Liver (tissue), 9 donors: ENCODE results near the gene UNC13A. TPM values are rescaled to one million over a fixed set of nuclear protein-coding genes. Genes with fewer than 3 reads are reported as not detected.

Source experiments
- DNase-seq: peaks from one replicate; pipeline ENCODE4 v3.0.0-alpha.2; 2017; ENCODE audit warnings: low spot score
- H3K27ac ChIP-seq, 2 donors: one replicate each; pipeline ENCODE4 v1.7.0; 2013; ENCODE audit warnings: inconsistent platforms in 2 of 2, low read length in 2 of 2, control low read depth in 1 of 2, low read depth in 1 of 2, mild to moderate bottlenecking in 1 of 2
- H3K27me3 ChIP-seq, 4 donors: one replicate each; pipeline versions ENCODE4 v1.6.1 to v1.7.0; 2013; ENCODE audit warnings: low read length in 3 of 4, inconsistent platforms in 1 of 4, mild to moderate bottlenecking in 1 of 4, moderate library complexity in 1 of 4; ENCODE audit not compliant: control insufficient read depth in 4 of 4, insufficient read depth in 4 of 4
- H3K36me3 ChIP-seq, 4 donors: one replicate each; pipeline versions ENCODE4 v1.6.1 to v1.7.0; 2013; ENCODE audit warnings: low read length in 3 of 4, mild to moderate bottlenecking in 3 of 4, low read depth in 1 of 4, moderate library complexity in 1 of 4; ENCODE audit not compliant: control insufficient read depth in 4 of 4, insufficient read depth in 3 of 4
- H3K4me1 ChIP-seq, 4 donors: one replicate each; pipeline versions ENCODE4 v1.6.1 to v1.7.0; 2013; ENCODE audit warnings: low read length in 3 of 4, mild to moderate bottlenecking in 3 of 4, moderate library complexity in 1 of 4; ENCODE audit not compliant: control insufficient read depth in 4 of 4, insufficient read depth in 4 of 4
- H3K4me3 ChIP-seq, 3 donors: one replicate each; pipeline versions ENCODE4 v1.6.1 to v1.7.0; 2013; ENCODE audit warnings: low read length in 3 of 3, control low read depth in 1 of 3, low read depth in 1 of 3, mild to moderate bottlenecking in 1 of 3
- H3K9ac ChIP-seq, 2 donors: one replicate each; pipeline ENCODE4 v1.7.0; 2013; ENCODE audit warnings: low read length in 2 of 2, mild to moderate bottlenecking in 2 of 2, moderate library complexity in 2 of 2, control low read depth in 1 of 2, low read depth in 1 of 2
- H3K9me3 ChIP-seq, 4 donors: one replicate each; pipeline versions ENCODE4 v1.6.1 to v1.7.0; 2013; ENCODE audit warnings: low read length in 3 of 4; ENCODE audit not compliant: control insufficient read depth in 4 of 4
- ATF3 ChIP-seq: IDR thresholded peaks from 2 replicates; pipeline ENCODE4 v1.6.1; 2016; ENCODE audit warnings: antibody characterized with exemption
- CTCF ChIP-seq: fragments of 150-350 bp; IDR thresholded peaks from 2 replicates; pipeline ENCODE4 v1.5.1; 2017; ENCODE audit warnings: improper control_type of control experiment, low read depth, low read length; ENCODE audit not compliant: missing input control
- EGR1 ChIP-seq, 2 donors: IDR thresholded peaks; 2 replicates each; pipeline ENCODE4 v1.6.1; 2016 to 2018; ENCODE audit warnings: antibody characterized with exemption in 2 of 2, low read depth in 2 of 2
- FOXA2 ChIP-seq: IDR thresholded peaks from 2 replicates; pipeline ENCODE4 v1.6.1; 2016; ENCODE audit warnings: antibody characterized with exemption
- GABPA ChIP-seq, 2 donors: IDR thresholded peaks in 1 of 2; conservative IDR thresholded peaks in 1 of 2; 2 replicates each; pipeline ENCODE4 v1.6.1; 2016; ENCODE audit warnings: antibody characterized with exemption in 2 of 2, mild to moderate bottlenecking in 1 of 2, moderate library complexity in 1 of 2
- HNF4G ChIP-seq: IDR thresholded peaks from 2 replicates; pipeline ENCODE4 v1.6.1; 2016; ENCODE audit warnings: antibody characterized with exemption
- NR2F2 ChIP-seq: IDR thresholded peaks from 2 replicates; pipeline ENCODE4 v1.6.1; 2016; ENCODE audit warnings: antibody characterized with exemption
- REST ChIP-seq: IDR thresholded peaks from 2 replicates; pipeline ENCODE4 v1.6.1; 2016; ENCODE audit warnings: antibody characterized with exemption, mild to moderate bottlenecking
- RXRA ChIP-seq, 2 donors: IDR thresholded peaks; 2 replicates each; pipeline ENCODE4 v1.6.1; 2017 to 2018; ENCODE audit warnings: antibody characterized with exemption in 2 of 2, mild to moderate bottlenecking in 1 of 2
- YY1 ChIP-seq: IDR thresholded peaks from 2 replicates; pipeline ENCODE4 v1.6.1; 2016; ENCODE audit warnings: antibody characterized with exemption, mild to moderate bottlenecking
- WGBS: extraction: QIAGEN DNeasy Blood & Tissue Kit; methylation state at CpG from one replicate; pipeline ENCODE4 v1.1.7; 2013; 5-methylcytosine and 5-hydroxymethylcytosine counted together
- polyA plus RNA-seq, 2 donors: library from polyadenylated mRNA; stranded (reverse) in 1 of 2; unstranded in 1 of 2; fragments of 200-250 nt in 1 of 2; fragments of >200 nt in 1 of 2; fragmentation: Nextera tagmentation in 1 of 2; extraction: Ambion mirVana in 1 of 2; gene quantifications; one replicate each; pipeline versions ENCODE4 v1.2.1 to v1.2.3, GENCODE V29; 2013 to 2015
- total RNA-seq, 2 donors: library from RNA; depleted of rRNA; stranded (reverse); fragments of >200 nt; gene quantifications; one replicate each; pipeline ENCODE4 v1.2.3, GENCODE V29; 2014
- donor health status: healthy.
- donor health status: healthy.
- donor health status: healthy.
- donor health status: healthy.
- donor health status: healthy.

Gene UNC13A
- total and polyA plus RNA-seq, 4 donors, result under 0.01 to 0.01 TPM; not detected in 2

GRCh38 chr19:17647071-17648020 is 40.8 kb downstream of the UNC13A start:
- peaks cover 0 to 3% (median 0%) of the 10 kb centered on the region in 4 donors for H3K27me3 ChIP-seq
- DNase-seq, result no peak
- WGBS, result 87% methylated on average over 50 of the region's 50 CpGs

GRCh38 chr19:17646441-17646840 is 41.7 kb downstream of the UNC13A start:
- peaks cover 0 to 3% (median 0%) of the 10 kb centered on the region in 4 donors for H3K27me3 ChIP-seq
- WGBS, result 70% methylated on average over 8 of the region's 8 CpGs

More at GRCh38 chr19:17647071-17648020, 40.8 kb downstream of the UNC13A start:
- TF ChIP-seq GABPA (IDR thresholded peaks at IDR 0.05 in 1 of 2, conservative IDR thresholded peaks at IDR 0.05 in 1 of 2), result no peak
- no peak for TF ChIP-seq NR2F2
- TF ChIP-seq YY1, result no peak
- no peak for TF ChIP-seq CTCF
- H3K4me3 ChIP-seq, result no peak overlapping the region
- H3K27ac ChIP-seq, result no peak overlapping the region
- no peaks in the 10 kb centered on the region for H3K9me3 ChIP-seq
- H3K36me3 ChIP-seq, result no peaks in the 10 kb centered on the region
- no peaks in the 10 kb centered on the region for H3K4me1 ChIP-seq
- no peak overlapping the region for H3K9ac ChIP-seq

More at GRCh38 chr19:17646441-17646840, 41.7 kb downstream of the UNC13A start:
- no peak overlapping the region for H3K9ac ChIP-seq
- H3K9me3 ChIP-seq, result no peaks in the 10 kb centered on the region
- DNase-seq, result no peak
- H3K4me1 ChIP-seq, result no peaks in the 10 kb centered on the region
- no peak for TF ChIP-seq YY1
- no peak for TF ChIP-seq FOXA2
- no peak for TF ChIP-seq CTCF
- TF ChIP-seq ATF3, result no peak
- no peak for TF ChIP-seq EGR1 (IDR thresholded peaks at IDR 0.05; ENCODE audit: low read depth in 2 of 2)
- TF ChIP-seq HNF4G, result no peak
- no peak for TF ChIP-seq RXRA (IDR thresholded peaks at IDR 0.05)
- TF ChIP-seq REST, result no peak
- no peak overlapping the region for H3K4me3 ChIP-seq
- H3K36me3 ChIP-seq, result no peaks in the 10 kb centered on the region
- H3K27ac ChIP-seq, result no peak overlapping the region
